Gastrocnemius medialis (tissue), 4 donors: ENCODE data around the gene YKT6. TPM values are rescaled to one million over a fixed set of nuclear protein-coding genes. Genes with fewer than 3 reads are reported as not detected.

ENCODE experiments used
- ATAC-seq, 2 donors: fragments of 150-250 bp; one replicate each; pipeline ENCODE4 v1.9.1; 2016
- DNase-seq, 2 donors: peaks; one replicate each; pipeline ENCODE4 v3.0.0-alpha.2; 2019
- H3K27ac ChIP-seq, 4 donors: fragments of 200-600 bp; sonication (generic); 1 replicate in 1 of 4; 2 replicates in 3 of 4; pipeline ENCODE4 v1.5.1; 2016 to 2018; ENCODE audit warnings: mild to moderate bottlenecking in 2 of 4, moderate library complexity in 1 of 4
- H3K27me3 ChIP-seq, 3 donors: fragments of 200-600 bp; sonication (generic) in 2 of 3; 1 replicate in 1 of 3; 2 replicates in 2 of 3; pipeline versions ENCODE4 v1.5.1 to v1.6.0; 2016 to 2019; ENCODE audit warnings: mild to moderate bottlenecking in 1 of 3, moderate library complexity in 1 of 3
- H3K36me3 ChIP-seq, 2 donors: fragments of 200-600 bp; sonication (generic) in 1 of 2; one replicate each; pipeline ENCODE4 v1.5.1; 2017 to 2018
- H3K4me1 ChIP-seq, 2 donors: fragments of 200-600 bp; sonication (generic) in 1 of 2; one replicate each; pipeline ENCODE4 v1.5.1; 2016 to 2017; ENCODE audit warnings: mild to moderate bottlenecking in 2 of 2
- H3K4me3 ChIP-seq, 4 donors: fragments of 200-600 bp; sonication (generic) in 3 of 4; 1 replicate in 1 of 4; 2 replicates in 3 of 4; pipeline ENCODE4 v1.5.1; 2016 to 2019; ENCODE audit warnings: mild to moderate bottlenecking in 2 of 4
- H3K9me3 ChIP-seq, 3 donors: fragments of 200-600 bp; sonication (generic) in 2 of 3; 1 replicate in 1 of 3; 2 replicates in 2 of 3; pipeline ENCODE4 v1.5.1; 2016 to 2019
- CTCF ChIP-seq, 5 experiments: fragments of 450-650 bp in 3 of 5; fragments of 200-600 bp in 2 of 5; sonication (generic) in 2 of 5; IDR thresholded peaks in 4 of 5; conservative IDR thresholded peaks in 1 of 5; 1 replicate in 4 of 5; 2 replicates in 1 of 5; pipeline ENCODE4 v1.5.1; 2016 to 2019; ENCODE audit warnings: antibody characterized with exemption in 5 of 5, mild to moderate bottlenecking in 3 of 5, moderate library complexity in 3 of 5
- POLR2A ChIP-seq, 2 donors: fragments of 450-650 bp; IDR thresholded peaks; one replicate each; pipeline ENCODE4 v1.6.1; 2017; ENCODE audit warnings: antibody characterized with exemption in 2 of 2, mild to moderate bottlenecking in 2 of 2, moderate library complexity in 2 of 2
- in situ Hi-C, 4 donors: fragments of 200-750 bp; cut with MboI; loops; one replicate each; pipeline versions ENCODE4 v1.15.0 to v1.8.0; 2017; ENCODE audit warnings: low sequenced_read_pairs in 4 of 4
- intact Hi-C: fragments of 100-400 bp; cut with DNase I; formaldehyde crosslinking; loops from one replicate; pipeline ENCODE4 v1.15.1; 2023; ENCODE audit warnings: low total_unique reads
- total RNA-seq, 4 donors: library from RNA; depleted of rRNA; stranded (reverse); fragments of >200 nt; gene quantifications; one replicate each; pipeline versions ENCODE4 v1.1.0 to v1.2.3, GENCODE V29; 2016

YKT6 gene
- total RNA-seq, 4 donors from 2014 or later, result 37.9 to 79.5 (median 72.5) TPM

- intact Hi-C loops, result no loop called here
These were observed 46.1 kb upstream of the YKT6 start for GRCh38 chr7:44154703-44155102.

GRCh38 chr7:44155191-44156185 is 45.3 kb upstream of the YKT6 start:
- intact Hi-C loops (no loop called here), in situ Hi-C loops (no loop called here)
- ATAC-seq, result no peak
- H3K4me3 ChIP-seq, result no peak overlapping the region
- TF ChIP-seq CTCF (IDR thresholded peaks at IDR 0.05 in 4 of 5, conservative IDR thresholded peaks at IDR 0.05 in 1 of 5) (no peak), POLR2A (IDR thresholded peaks at IDR 0.05) (no peak)
- no peaks in the 10 kb centered on the region for H3K9me3 ChIP-seq
- no peak for DNase-seq
- H3K36me3 ChIP-seq, result no peaks in the 10 kb centered on the region
- H3K27me3 ChIP-seq, result no peaks in the 10 kb centered on the region
- no peak overlapping the region for H3K27ac ChIP-seq
- H3K4me1 ChIP-seq, result peaks cover 10 to 11% of the 10 kb centered on the region in 2 donors

More at GRCh38 chr7:44154703-44155102, 46.1 kb upstream of the YKT6 start:
- DNase-seq, result no peak
- no peak overlapping the region for H3K27ac ChIP-seq
- H3K4me3 ChIP-seq, result no peak overlapping the region
- no peak for ATAC-seq
- in situ Hi-C loops, result no loop called here
- no peaks in the 10 kb centered on the region for H3K27me3 ChIP-seq
- peaks cover 4 to 9% of the 10 kb centered on the region in 2 donors for H3K4me1 ChIP-seq
- TF ChIP-seq CTCF (IDR thresholded peaks at IDR 0.05 in 4 of 5, conservative IDR thresholded peaks at IDR 0.05 in 1 of 5), result no peak
- TF ChIP-seq POLR2A (IDR thresholded peaks at IDR 0.05), result no peak
- H3K36me3 ChIP-seq, result no peaks in the 10 kb centered on the region
- H3K9me3 ChIP-seq, result no peaks in the 10 kb centered on the region

- H3K36me3 ChIP-seq, result no peaks in the 10 kb centered on the region
- DNase-seq, result no peak
- in situ Hi-C loops (no loop called here), intact Hi-C loops (no loop called here)
- H3K4me3 ChIP-seq, result no peak overlapping the region
- no peak overlapping the region for H3K27ac ChIP-seq
- TF ChIP-seq CTCF (IDR thresholded peaks at IDR 0.05 in 4 of 5, conservative IDR thresholded peaks at IDR 0.05 in 1 of 5), result no peak
- no peak for TF ChIP-seq POLR2A (IDR thresholded peaks at IDR 0.05)
- peaks cover 10 to 11% of the 10 kb centered on the region in 2 donors for H3K4me1 ChIP-seq
- no peak for ATAC-seq
- H3K9me3 ChIP-seq, result no peaks in the 10 kb centered on the region
- no peaks in the 10 kb centered on the region for H3K27me3 ChIP-seq
These were observed 44.2 kb upstream of the YKT6 start for GRCh38 chr7:44156453-44157010.

GRCh38 chr7:44157116-44158080 is 43.4 kb upstream of the YKT6 start:
- no peaks in the 10 kb centered on the region for H3K9me3 ChIP-seq
- H3K4me1 ChIP-seq, result peaks cover 10 to 11% of the 10 kb centered on the region in 2 donors
- in situ Hi-C loops (no loop called here), intact Hi-C loops (no loop called here)
- no peak overlapping the region for H3K27ac ChIP-seq
- no peaks in the 10 kb centered on the region for H3K36me3 ChIP-seq
- TF ChIP-seq CTCF (IDR thresholded peaks at IDR 0.05 in 4 of 5, conservative IDR thresholded peaks at IDR 0.05 in 1 of 5) (no peak), POLR2A (IDR thresholded peaks at IDR 0.05) (no peak)
- no peak for DNase-seq
- ATAC-seq, result no peak
- H3K27me3 ChIP-seq, result no peaks in the 10 kb centered on the region
- no peak overlapping the region for H3K4me3 ChIP-seq
